ENCODE data around the gene CLK3.
A peak's percentile ranks its signal among the peaks of the same experiment; 100 is the strongest.

Gene CLK3

DNA sequence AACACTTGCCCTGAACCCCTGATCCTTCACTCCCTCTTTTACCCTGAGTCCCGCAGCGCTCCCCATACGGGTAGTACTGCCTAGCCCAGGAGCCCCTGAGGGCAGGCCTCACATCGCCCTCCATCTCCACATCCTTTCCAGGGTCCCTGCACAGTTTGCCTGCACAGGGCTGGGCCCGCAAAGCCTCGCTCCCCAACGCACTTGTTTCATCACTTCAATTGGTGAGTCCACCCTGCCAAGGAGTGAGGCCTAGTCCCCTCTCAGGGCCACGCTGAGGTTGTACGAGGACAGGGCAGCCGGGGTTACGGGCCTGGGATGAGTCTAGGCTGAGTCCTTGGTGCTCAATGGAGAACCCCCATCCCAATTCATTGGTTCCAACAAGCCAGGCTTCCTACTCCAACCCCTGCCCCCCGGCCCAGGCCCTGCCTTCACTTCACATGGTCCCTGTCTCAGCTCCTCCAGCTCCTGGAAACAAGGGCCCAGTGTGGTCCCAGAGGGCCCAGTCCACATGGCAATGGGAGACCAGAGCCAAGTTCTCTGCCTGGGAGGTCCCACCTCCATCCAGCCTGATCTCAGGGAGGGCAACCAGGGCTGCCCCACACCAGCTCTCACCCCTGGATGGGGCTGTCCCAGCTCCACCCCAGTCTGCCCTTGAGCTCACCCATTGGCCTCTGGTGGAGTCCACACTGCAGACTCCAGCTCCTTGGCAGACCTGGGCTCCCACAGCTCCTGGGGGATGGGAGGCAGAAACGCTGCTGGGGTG lies 12.4 kb upstream of the CLK3 start:
- no peak for DNase-seq (ENCODE audit: low spot score)
- no peak for FAIRE-seq

DNA sequence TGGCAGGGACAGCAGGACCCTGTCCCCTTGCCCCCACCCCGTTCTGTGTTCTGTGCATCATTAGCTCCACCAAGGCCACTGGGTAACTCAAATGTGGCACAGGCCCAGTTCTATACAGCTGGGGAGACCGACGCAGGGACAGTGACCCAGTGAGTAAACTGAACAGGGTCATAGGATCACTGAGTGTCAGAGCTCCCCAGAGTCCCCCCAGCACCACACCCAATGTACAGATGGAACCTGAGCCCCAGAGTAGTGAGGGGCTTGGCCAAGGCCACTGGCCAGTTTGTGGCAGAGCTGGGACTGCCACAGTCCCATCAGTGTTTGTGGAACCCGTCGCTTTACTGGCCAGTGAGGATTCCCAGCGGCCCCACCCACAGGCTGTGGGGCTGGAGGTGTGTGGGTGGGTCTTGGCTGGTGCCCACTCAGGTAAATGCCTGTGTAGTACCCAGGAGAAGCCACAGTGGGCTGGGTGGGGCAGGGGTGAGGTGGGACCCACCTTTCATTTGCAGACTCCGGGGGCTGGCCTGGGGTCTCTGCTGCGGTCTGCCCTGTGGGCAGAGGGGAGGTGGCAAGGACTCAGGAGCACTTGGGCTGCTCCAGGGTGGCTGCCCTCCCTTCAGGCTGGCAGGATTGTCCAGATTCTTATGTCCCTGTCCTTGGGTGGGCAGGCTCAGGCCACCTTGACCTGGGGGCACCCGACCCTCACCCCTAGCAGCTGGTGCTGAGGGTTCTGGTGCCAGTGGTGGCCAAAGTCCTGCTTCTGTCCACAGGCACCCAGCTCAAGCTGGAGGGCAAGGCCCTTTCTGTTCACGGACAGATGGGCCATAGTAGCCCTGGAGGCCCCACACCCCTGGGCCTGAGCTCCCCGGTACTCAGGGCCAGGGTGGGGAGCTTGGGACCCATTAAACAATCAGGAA lies 11.6 kb upstream of the CLK3 start:
- no peak for DNase-seq (ENCODE audit: low spot score)
- FAIRE-seq, result no peak

DNA sequence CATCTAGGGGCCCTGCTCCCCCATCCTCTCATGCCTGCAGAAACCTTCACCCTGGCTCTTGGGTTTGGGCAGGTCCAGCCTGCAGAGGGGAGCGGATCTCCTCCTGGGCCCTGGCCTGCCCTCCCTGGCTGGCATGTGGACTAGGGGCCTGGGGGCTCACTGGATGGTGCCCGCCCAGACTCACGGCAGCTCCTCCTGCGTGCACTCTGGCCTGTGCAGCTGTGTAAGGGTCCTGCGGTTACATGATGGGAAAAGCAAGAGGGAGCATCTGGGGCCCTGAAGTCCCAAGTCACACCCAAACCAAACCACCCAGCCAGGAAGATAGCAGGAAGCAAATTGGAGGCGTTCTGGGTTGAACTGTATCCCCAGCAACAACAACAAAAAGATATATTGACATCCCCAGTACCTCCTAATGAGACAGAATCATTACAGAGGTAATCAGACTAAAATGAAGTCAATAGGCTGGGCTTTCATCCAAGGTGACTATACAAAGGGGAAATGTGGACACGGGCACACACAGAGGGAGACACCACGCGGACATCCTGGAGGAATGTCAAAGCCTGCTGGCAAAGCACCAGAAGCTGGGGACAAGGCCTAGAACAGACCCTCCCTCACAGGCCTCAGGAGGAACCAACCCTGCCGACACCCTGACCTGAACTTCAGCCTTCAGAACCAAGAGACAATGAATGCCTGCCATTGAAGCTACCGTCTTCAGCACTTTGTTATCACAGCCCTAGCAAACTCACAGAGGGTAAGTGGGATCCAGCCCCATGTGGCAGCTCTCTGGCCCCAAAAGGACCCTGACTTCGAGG lies 10.4 kb upstream of the CLK3 start:
- FAIRE-seq (no peak), DNase-seq (ENCODE audit: low spot score) (no peak)

DNA sequence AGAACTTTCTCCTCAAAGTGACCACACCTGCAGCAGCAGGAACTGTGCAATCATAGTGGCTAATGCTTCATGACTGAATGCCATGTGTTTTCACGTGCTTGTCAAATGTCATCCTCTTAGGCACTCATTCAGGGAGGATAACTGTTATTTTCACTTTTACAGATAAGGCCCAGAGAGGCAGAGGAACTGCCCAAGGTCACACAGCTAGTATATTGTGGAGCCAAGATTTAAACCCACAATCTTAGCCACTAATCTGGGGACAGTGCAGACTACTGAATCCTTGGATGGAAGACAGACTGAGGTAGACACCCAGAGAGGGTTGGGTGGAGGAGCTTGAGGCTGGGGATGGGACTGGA lies 9.9 kb upstream of the CLK3 start:
- DNase-seq (ENCODE audit: low spot score), result no peak
- FAIRE-seq, result no peak

DNA sequence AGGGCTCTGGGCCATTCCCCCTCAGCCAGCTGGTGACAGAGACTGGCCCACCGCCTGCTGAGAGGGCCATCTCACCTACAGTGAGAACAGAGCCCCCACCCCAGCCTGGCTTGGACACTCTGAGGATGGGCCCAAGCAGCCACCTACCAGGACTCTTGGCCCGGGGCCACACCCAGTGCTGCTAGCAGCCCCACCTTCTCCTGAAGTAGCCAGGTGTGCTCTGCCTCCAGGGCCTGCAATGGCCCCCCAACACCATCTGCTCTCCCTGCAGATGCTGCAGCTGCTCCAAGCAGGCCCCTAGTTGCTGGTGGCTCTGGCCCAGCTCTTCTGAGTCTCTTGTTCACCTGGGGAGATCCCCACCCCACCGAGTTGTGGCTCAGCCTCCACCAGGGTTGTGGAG lies 6.8 kb upstream of the CLK3 start:
- DNase-seq (ENCODE audit: low spot score) (no peak), FAIRE-seq (no peak)

DNA sequence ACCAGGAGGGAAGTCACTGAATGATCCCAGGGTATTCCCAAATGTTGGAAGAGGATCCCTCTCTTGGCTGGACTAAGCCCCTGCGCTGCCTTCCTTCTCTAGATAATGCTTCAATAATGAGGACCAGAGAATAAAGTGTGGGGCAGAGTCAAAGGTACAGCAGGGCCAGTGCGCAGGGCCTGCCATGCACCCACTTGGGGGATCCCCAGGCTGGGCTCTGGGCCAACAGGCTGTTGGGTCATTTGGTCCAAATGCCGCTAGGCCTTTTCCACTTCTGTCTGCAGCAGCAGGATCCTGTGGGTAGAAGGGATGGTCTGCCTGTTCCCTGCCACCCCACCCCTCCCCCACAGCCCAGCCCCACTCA lies 5.7 kb upstream of the CLK3 start:
- FAIRE-seq, result no peak

DNA sequence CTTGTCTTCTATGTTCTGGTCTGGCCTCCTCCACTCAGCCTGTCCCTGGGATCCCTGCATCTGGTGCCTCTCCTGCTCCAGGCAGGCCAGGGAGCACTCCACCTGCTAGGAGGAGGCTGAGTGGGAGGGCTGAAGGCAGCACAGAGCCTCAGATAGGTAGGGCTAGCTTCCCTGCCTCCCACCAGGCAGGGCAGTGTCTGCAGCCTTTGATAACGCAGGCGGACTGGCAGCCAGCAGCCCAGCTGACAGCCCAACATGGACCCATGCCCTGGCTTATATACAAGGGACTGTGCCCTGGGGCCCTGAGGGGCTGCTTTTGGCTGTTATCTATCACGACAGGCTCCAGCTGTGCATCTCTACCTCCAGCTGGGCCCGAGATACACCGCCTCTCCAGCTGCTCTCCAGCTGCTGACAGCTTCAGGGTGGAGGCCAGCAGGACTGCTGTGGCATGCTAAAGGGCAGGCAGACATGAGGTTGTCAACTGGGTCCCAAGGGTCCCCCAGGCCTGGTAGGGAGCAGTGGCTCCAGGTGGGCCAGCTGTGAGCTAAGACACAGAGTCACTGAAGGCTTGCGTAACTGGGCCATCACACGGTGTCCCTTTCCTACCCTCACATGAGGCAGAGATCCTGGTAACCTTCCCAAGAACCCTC lies 5.2 kb upstream of the CLK3 start:
- FAIRE-seq, result no peak
- no peak for DNase-seq (ENCODE audit: low spot score)

More for the DNA sequence above, 5.7 kb upstream of the CLK3 start:
- DNase-seq (ENCODE audit: low spot score), result no peak

DNA sequence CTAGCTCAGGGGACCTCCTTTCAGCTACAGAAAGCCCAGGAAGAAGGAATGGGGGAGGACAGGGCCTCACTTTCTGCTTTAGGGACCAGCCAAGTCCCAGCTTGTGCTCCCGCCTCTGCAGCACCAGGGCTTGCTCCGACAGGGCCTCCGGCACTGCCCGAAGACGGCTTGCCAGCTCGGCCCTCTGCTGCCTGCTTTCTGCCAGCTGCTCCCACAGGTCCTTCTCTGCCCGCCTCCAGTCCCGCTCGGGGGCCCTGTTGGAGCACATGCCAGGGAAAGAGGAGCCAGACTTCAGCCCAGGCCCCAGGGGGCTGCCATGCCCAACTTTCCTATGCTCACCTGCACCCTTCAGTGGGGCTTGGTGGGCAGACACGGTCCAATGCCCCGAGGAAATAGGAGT lies 4.3 kb upstream of the CLK3 start:
- FAIRE-seq (no peak), DNase-seq (ENCODE audit: low spot score) (no peak)

DNA sequence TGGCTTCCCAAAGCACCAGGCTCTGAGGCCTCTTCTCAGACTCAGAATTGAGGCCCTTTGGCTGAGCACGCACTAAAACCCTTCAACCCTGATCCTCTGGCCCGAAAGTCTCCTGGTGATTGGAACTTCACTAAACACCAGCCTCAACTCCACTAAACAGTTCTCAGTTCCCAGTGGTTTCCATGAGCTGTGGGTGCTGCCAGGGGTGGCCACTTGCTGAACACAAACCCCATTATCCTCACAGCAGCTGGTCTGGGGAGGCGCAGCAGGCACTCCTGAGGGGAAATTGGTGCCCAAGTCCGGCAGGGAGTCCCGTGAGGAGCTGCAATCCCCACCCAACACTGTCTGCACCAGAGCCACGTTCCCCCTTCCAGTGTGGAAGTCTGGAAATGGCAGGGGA lies 3.8 kb upstream of the CLK3 start:
- DNase-seq (ENCODE audit: low spot score) (no peak), FAIRE-seq (no peak)

DNA sequence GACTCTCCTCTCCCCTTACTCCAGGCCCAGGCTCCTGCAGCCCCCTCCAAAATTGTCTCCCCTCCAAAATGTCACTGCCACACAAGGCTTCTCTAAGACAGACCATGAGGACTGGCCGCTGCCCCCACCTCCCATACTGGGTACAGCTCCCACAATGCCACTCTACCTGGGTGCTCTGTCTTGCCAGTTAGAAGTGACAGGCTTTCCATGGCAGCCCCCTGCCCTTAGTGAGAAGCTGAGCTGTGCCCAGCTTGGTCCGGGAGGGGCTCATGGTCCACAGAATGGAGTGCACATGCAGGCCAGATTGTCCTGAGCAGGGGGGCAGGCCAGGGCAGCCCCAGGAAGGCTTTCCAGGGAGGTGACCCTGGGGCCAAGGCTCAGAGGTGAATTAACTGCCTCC lies 3.0 kb upstream of the CLK3 start:
- DNase-seq (ENCODE audit: low spot score), result no peak

DNA sequence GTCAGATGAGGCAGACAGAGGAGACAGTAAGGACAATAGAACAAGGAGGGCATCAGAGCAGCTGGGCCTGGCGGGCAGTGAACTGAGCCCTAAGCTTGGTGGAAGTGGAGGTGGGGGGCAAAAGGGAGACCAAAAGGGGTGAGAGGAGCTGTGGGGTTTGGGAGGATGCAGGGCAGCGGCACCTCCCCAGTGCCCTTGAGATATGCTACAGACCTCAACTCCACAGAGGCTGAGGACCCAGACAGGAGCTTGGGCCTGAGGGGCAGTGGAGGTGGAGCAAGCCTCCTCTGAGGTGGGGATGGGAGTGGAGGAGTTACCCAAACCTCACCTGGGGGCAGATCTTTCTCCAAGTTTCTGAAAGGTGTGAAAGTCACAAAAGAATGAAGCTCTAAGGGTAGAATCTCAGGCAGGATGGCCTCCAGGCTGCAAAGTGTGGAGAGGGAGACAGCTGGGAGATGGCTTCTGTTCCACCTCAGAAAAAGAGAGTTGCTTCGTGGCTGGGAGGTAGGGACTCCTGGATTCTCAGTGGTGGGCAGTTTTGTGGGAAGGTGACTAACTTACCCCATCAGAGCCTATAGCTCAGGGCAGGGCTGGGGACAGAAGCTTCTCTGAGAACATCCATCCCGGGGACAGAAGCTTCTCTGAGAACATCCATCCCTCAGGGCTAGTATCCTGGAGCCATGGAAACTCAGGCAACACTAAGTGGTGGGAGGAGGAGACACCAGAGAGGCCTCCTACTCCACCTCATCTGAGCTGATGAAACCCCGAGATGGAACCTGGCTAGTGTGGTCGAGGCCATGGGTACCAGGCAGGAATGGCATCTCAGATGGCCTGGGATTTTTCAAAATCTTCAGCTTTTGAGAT lies 2.3 kb upstream of the CLK3 start:
- FAIRE-seq (no peak), DNase-seq (ENCODE audit: low spot score) (no peak)

More for the DNA sequence above, 3.0 kb upstream of the CLK3 start:
- no peak for FAIRE-seq

DNA sequence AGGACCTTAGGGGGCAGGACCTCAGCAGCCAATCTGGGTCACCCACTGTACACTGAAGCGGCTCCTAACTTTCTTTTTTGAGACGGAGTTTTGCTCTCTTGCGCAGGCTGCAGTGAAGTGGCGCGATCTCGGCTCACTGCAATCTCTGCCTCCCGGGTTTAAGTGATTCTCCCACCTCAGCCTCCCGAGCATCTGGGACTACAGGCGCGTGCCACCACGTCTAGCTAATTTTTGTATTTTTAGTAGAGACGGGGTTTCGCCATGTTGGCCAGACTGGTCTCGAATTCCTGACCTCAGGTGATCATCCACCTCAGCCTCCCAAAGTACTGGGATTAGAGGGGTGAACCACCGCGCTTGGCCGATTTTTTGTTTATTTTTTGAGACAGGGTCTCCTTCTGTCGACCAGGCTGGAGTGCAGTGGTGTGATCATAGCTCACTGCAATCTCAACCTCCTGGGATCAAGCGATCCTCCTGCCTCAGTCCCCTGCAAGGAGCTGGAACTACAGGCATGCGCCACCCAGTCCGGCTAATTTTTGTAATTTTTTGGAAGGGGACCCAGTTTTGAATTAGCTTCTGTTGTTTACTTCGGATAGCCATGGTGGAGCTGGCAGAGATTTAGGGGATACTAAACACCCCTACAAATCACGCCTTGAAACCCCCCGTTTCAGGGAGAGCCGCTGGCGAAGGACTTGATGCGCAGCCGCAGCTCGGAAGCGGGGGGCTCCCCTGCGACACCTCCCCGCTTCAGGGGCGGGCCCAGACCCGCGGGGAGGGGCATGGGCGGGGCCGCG lies 1.5 kb upstream of the CLK3 start:
- peak; percentile 93 for DNase-seq (ENCODE audit: low spot score)
- no peak for FAIRE-seq

DNA sequence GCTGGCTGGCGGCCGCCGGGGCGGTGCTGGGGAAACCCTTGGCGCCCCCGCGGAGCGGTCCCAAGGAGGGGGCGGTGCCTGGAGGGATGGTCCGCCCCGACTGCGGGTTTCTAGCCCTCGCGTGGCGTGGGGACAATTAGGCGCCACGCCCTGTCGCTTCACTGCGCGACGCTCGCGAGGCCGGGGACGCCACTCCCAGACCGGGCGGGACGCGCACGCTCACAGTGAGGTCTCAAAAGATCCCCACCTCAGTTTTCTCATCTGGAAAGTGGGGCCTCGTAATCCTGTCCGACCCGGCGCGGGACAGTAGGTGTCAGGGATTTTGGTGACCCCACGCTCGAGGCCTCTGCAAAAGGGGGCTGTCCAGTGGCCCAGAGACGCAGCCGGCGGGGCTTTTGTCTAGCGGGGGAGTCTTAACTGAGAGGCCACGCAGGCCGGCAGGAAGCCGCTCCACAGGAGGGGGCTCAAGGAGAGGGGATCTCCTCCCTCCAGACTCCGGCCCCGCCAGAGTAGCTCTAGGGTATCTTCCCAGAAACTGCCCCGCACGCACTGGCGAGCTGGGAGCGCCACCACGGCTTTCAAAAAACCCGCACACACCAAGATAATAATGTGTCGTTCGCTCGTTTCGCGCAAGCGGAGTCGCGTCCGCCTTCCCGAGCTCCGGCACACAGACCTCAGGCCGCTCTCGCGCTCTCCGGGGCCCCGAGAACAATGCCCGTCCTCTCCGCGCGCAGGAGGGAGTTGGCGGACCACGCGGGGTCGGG lies 710 bp upstream of the CLK3 start:
- peak; percentile 15 for DNase-seq (ENCODE audit: low spot score)
- no peak for FAIRE-seq

DNA sequence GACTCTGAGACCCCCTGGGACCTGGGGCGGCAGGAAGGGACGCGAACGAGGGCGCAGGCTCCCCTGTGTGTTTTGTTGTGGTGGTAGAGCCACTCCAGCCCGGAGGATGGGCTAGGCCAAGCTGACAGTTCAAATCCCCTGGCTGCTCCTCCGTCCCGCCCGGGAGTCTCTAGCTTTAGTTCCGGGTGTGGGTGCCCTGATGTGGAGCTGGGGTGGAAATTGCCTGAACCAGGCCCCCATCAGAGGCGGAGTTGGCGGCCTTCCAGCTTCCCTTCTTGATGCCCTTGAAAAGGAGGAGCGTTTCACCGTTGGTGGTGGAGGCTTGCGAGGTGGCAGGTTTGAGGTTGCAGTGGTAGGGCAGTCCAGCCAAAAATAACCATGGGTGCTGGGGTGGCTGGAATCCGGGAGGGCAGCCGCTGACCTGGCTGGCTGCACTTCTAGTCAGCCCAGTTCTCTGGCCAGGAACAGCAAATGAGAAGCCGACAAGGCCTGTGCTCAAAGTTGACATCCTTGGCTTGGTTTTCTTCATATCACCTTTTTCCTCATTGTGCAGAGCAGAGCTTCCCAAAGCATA lies 817 bp downstream of the CLK3 start:
- FAIRE-seq (no peak), DNase-seq (ENCODE audit: low spot score) (no peak)

DNA sequence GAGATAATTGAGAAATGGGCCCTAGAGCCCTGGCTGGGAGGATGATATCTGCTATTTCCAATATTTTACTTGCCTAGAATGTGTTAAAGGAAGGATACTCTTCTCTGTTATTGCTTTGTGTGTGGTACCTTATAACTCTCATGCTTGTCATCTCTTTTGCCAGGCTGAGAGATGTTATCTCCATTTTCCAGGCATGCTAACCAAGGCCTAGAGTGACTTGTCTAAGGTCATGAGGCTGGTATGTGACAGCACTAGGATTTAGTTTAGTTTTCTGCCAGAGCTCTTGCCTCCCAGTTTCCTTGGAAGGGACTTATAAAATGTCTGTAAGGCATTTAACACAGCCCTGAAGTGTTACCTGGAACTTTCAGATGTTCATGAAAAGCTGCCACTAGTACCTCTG lies 1.4 kb downstream of the CLK3 start:
- DNase-seq (ENCODE audit: low spot score), result no peak
- FAIRE-seq, result no peak

DNA sequence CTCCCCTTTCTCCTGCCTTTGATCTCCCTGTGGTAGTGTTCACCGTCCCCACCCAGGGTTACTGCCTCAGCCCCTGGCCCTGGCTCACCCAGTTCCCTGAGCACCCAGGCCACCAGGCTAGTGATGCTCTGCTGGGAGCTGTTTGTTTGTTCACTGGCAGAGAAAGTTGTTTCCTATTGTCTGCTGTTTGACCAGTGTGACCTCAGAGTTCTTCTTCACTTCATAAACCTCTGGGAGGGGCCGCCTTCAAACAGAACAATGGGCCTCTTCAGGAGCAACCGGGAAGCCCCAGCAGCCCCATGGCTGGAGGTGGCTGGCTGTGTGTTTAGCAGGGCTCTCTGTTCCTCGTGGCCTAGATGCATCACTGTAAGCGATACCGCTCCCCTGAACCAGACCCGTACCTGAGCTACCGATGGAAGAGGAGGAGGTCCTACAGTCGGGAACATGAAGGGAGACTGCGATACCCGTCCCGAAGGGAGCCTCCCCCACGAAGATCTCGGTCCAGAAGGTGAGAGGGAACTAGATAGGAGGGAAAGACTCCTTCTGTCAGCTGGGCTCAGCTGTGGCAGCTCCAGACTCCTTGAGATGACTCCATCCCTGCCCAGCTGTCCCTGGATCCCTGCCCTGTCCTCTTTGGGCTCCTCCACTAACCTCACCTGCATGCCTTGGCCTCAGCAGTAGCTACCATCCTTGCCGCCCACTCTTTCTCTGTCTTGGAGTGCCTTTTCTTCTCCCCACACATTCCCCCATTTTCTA lies 3.4 kb downstream of the CLK3 start:
- DNase-seq (ENCODE audit: low spot score) (no peak), FAIRE-seq (no peak)

DNA sequence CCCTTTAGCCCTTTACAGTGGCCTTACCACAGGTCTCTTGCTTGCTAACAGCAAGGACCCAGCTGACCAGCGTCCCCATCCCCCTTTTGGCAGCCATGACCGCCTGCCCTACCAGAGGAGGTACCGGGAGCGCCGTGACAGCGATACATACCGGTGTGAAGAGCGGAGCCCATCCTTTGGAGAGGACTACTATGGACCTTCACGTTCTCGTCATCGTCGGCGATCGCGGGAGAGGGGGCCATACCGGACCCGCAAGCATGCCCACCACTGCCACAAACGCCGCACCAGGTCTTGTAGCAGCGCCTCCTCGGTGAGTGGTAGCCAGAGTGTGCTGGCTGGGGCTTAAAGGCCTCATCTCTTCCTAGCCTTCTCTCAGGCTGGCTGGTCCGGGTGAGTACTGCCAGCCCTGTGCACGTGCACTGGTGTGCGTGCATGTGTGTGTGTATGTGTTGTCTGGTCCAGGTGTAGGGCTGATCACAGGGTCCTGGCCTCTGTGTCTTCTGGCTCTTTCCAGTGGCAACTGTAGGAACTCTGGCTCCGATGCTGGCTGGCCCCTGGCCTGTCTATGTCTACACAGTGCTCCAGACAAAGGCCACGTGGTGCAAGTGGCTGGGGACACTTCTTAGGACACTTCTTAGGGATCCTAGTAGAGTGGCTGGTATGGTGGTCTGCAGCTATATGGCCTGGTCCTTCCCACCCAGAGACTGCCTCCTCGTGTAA lies 4.4 kb downstream of the CLK3 start:
- DNase-seq (ENCODE audit: low spot score) (no peak), FAIRE-seq (no peak)

Measured in urothelium cell line (cell line).